ENCODE data around the gene DAAM2. TPM values are rescaled to one million over a fixed set of nuclear protein-coding genes. Genes with fewer than 3 reads are reported as not detected.

DAAM2 gene
- total and polyA plus RNA-seq, 9 of the 15 experiments (the other 6 are each of a cell fraction or from before 2014, with no cell fraction given): 0.01 to 0.07 TPM; not detected in 7

DNA sequence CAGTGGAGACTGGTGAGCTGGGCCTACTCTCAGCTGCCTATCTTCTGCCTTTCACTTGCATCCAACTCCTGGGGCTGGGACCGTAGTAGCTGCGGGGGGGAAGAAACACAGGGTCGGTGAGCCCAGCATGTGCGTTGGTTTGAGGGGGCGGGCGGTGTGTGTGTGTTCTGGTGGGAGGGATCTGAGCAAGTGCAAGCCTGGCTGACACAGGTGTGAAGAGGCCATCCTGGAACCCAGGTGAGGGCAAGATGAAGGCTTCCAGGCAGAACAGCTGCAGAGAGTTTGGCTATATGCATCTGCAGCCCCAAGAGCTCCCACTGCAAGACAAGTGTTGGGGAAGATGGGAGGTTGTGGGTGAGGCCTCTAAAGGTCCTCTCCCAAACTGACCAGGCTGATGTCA, 111.5 kb downstream of the DAAM2 start:
- Histone ChIP-seq H3K4me1 (replicated peaks in 1 of 2; ENCODE audit: control insufficient read depth in 2 of 2, insufficient read depth in 2 of 2, low read length in 2 of 2) (peaks cover 0 to 4% of the 10 kb centered on the region in 2 experiments; a peak in 1 of 5 replicates), H3K79me2 (ENCODE audit: control insufficient read depth, insufficient read depth, low read length) (no peaks in the 10 kb centered on the region), H3K9ac (ENCODE audit: insufficient read depth in 1 of 2, low read depth in 2 of 2, low read length in 2 of 2) (no peak overlapping the region; a peak in 1 of 4 replicates), H3K9me1 (ENCODE audit: control insufficient read depth, insufficient read depth, low read length) (no peaks in the 10 kb centered on the region), H3K27ac (ENCODE audit: extremely low read depth, low read depth, low read length) (no peak overlapping the region), H2AFZ (ENCODE audit: low read depth, low read length) (no peak overlapping the region), H3K27me3 (ENCODE audit: control insufficient read depth in 2 of 2, insufficient read depth in 2 of 2, low read length in 2 of 2) (peaks cover 0 to 44% of the 10 kb centered on the region in 2 experiments; a peak in 4 of 5 replicates), H3K4me3 (no peak overlapping the region), H4K20me1 (replicated peaks; ENCODE audit: control insufficient read depth, insufficient read depth, low read length) (peaks cover 3% of the 10 kb centered on the region), H3K4me2 (ENCODE audit: insufficient read depth, low read length) (no peak overlapping the region), H3K36me3 (ENCODE audit: control insufficient read depth, insufficient read depth, low read length) (no peaks in the 10 kb centered on the region), H3K9me3 (replicated peaks; ENCODE audit: control insufficient read depth, insufficient read depth, low read depth, low read length) (no peaks in the 10 kb centered on the region)
- in situ Hi-C loops (cut with MboI): no loop called here
- BruUV-seq (replicated peaks): no TSS peak
- POLR2A ChIA-PET: interaction anchor here (0.6 to 0.9 kb wide), 2 partner anchors 9 to 263 kb away, joined by 3 read pairs; no protein-coding TSS in a partner anchor
- ATAC-seq (no peak), FAIRE-seq (no peak), DNase-seq (ENCODE audit: extremely low read depth in 1 of 4, low spot score in 3 of 4) (no peak)
- intact Hi-C loops (cut with micrococcal nuclease): no loop called here
- WGBS (ENCODE audit: insufficient coverage, low coverage, missing lambda C conversion rate): 6% methylated on average over 6 of the region's 6 CpGs
- CTCF ChIA-PET (ENCODE audit: low intra/inter-chr PET ratio): no interaction called here
- TF ChIP-seq NUFIP1 (IDR thresholded peaks at IDR 0.05; ENCODE audit: partially characterized antibody) (no peak), HDGF (IDR thresholded peaks at IDR 0.05) (no peak), ZKSCAN1 (IDR thresholded peaks at IDR 0.05; ENCODE audit: low read depth, low read length) (no peak), ETV5 (CRISPR knock-in tag; IDR thresholded peaks at IDR 0.05; ENCODE audit: low read depth) (no peak), TSC22D4 (tag; IDR thresholded peaks at IDR 0.05) (no peak), BACH1 (tag; IDR thresholded peaks at IDR 0.05) (no peak), PRPF4 (IDR thresholded peaks at IDR 0.05; ENCODE audit: insufficient read depth, low read depth, low read length, poor library complexity, severe bottlenecking) (no peak), HDAC3 (IDR thresholded peaks at IDR 0.05; ENCODE audit: borderline replicate concordance, partially characterized antibody) (no peak)
- TF ChIP-seq, protein P1, sequence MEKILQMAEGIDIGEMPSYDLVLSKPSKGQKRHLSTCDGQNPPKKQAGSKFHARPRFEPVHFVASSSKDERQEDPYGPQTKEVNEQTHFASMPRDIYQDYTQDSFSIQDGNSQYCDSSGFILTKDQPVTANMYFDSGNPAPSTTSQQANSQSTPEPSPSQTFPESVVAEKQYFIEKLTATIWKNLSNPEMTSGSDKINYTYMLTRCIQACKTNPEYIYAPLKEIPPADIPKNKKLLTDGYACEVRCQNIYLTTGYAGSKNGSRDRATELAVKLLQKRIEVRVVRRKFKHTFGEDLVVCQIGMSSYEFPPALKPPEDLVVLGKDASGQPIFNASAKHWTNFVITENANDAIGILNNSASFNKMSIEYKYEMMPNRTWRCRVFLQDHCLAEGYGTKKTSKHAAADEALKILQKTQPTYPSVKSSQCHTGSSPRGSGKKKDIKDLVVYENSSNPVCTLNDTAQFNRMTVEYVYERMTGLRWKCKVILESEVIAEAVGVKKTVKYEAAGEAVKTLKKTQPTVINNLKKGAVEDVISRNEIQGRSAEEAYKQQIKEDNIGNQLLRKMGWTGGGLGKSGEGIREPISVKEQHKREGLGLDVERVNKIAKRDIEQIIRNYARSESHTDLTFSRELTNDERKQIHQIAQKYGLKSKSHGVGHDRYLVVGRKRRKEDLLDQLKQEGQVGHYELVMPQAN (IDR thresholded peaks at IDR 0.05; ENCODE audit: borderline replicate concordance): no peak
- TF ChIP-seq, protein P2, sequence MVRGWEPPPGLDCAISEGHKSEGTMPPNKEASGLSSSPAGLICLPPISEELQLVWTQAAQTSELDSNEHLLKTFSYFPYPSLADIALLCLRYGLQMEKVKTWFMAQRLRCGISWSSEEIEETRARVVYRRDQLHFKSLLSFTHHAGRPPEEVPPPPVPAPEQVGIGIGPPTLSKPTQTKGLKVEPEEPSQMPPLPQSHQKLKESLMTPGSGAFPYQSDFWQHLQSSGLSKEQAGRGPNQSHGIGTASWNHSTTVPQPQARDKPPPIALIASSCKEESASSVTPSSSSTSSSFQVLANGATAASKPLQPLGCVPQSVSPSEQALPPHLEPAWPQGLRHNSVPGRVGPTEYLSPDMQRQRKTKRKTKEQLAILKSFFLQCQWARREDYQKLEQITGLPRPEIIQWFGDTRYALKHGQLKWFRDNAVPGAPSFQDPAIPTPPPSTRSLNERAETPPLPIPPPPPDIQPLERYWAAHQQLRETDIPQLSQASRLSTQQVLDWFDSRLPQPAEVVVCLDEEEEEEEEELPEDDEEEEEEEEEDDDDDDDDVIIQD (CRISPR knock-in tag; IDR thresholded peaks at IDR 0.05): no peak
- TF ChIP-seq, protein P3, sequence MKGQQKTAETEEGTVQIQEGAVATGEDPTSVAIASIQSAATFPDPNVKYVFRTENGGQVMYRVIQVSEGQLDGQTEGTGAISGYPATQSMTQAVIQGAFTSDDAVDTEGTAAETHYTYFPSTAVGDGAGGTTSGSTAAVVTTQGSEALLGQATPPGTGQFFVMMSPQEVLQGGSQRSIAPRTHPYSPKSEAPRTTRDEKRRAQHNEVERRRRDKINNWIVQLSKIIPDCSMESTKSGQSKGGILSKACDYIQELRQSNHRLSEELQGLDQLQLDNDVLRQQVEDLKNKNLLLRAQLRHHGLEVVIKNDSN (CRISPR knock-in tag; IDR thresholded peaks at IDR 0.05): no peak
- TF ChIP-seq, protein P4, sequence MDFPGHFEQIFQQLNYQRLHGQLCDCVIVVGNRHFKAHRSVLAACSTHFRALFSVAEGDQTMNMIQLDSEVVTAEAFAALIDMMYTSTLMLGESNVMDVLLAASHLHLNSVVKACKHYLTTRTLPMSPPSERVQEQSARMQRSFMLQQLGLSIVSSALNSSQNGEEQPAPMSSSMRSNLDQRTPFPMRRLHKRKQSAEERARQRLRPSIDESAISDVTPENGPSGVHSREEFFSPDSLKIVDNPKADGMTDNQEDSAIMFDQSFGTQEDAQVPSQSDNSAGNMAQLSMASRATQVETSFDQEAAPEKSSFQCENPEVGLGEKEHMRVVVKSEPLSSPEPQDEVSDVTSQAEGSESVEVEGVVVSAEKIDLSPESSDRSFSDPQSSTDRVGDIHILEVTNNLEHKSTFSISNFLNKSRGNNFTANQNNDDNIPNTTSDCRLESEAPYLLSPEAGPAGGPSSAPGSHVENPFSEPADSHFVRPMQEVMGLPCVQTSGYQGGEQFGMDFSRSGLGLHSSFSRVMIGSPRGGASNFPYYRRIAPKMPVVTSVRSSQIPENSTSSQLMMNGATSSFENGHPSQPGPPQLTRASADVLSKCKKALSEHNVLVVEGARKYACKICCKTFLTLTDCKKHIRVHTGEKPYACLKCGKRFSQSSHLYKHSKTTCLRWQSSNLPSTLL (IDR thresholded peaks at IDR 0.05): no peak
- TF ChIP-seq, protein P5, sequence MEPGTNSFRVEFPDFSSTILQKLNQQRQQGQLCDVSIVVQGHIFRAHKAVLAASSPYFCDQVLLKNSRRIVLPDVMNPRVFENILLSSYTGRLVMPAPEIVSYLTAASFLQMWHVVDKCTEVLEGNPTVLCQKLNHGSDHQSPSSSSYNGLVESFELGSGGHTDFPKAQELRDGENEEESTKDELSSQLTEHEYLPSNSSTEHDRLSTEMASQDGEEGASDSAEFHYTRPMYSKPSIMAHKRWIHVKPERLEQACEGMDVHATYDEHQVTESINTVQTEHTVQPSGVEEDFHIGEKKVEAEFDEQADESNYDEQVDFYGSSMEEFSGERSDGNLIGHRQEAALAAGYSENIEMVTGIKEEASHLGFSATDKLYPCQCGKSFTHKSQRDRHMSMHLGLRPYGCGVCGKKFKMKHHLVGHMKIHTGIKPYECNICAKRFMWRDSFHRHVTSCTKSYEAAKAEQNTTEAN (CRISPR knock-in tag; IDR thresholded peaks at IDR 0.05): no peak
